BLaER1 treated with 17β-estradiol and CSF1 and Interleukin-3, amounts not matched to agents 10 nM and 100 nM (cell line): ENCODE measurements around the gene TMC4.
"Not testable (repeated sequence)": the region's sequence is repeated elsewhere in the genome, so short reads cannot be mapped to it uniquely, and the experiment has no call there.

Source experiments
- H3K27ac ChIP-seq, 11 experiments: shearing (Covaris generic); formaldehyde crosslinking; 2 replicates each; pipeline ENCODE4 v1.8.1; 2022
- H3K27me3 ChIP-seq, 11 experiments: shearing (Covaris generic); formaldehyde crosslinking; 2 replicates each; pipeline ENCODE4 v1.8.1; 2022
- H3K36me3 ChIP-seq, 11 experiments: shearing (Covaris generic); formaldehyde crosslinking; 2 replicates each; pipeline ENCODE4 v1.8.1; 2022
- H3K4me1 ChIP-seq, 10 experiments: shearing (Covaris generic); formaldehyde crosslinking; 2 replicates each; pipeline ENCODE4 v1.8.1; 2022
- H3K4me2 ChIP-seq, 11 experiments: shearing (Covaris generic); formaldehyde crosslinking; 2 replicates each; pipeline ENCODE4 v1.8.1; 2022
- H3K4me3 ChIP-seq, 10 experiments: shearing (Covaris generic); formaldehyde crosslinking; 2 replicates each; pipeline ENCODE4 v1.8.1; 2022
- H3K9ac ChIP-seq, 11 experiments: shearing (Covaris generic); formaldehyde crosslinking; 2 replicates each; pipeline ENCODE4 v1.8.1; 2022
- H3K9me3 ChIP-seq, 11 experiments: shearing (Covaris generic); formaldehyde crosslinking; replicated peaks in 1 of 11; 2 replicates each; pipeline ENCODE4 v1.8.1; 2022
- H4K20me1 ChIP-seq, 11 experiments: shearing (Covaris generic); formaldehyde crosslinking; 2 replicates each; pipeline ENCODE4 v1.8.1; 2022
- Cebpa-rat ChIP-seq, 11 experiments: shearing (Covaris generic); IDR thresholded peaks; 2 replicates each; pipeline ENCODE4 v1.8.1; 2022

TMC4 gene

GRCh38 chr19:54172471-54173358 lies at the start of gene TMC4:
TSS of gene TMC4 (minus strand) at chr19:54173160. CDS start at chr19:54173117, 43 bp downstream.
- Histone ChIP-seq H3K4me2 (peak within 1 kb of the TSS; percentile 51 to 80 (median 67)), H3K4me1 (peaks cover 40 to 57% (median 50%) of the 10 kb centered on the region in 10 experiments), H3K36me3 (peaks cover 22 to 39% (median 27%) of the 10 kb centered on the region in 11 experiments), H3K27ac (peak within 1 kb of the TSS in 4 of 11 experiments; percentile 7 to 28 (median 24); a peak in 1 of 22 replicates), H3K9me3 (no peaks in the 10 kb centered on the region), H4K20me1 (peaks cover 0 to 51% (median 11%) of the 10 kb centered on the region in 11 experiments; a peak in 11 of 22 replicates), H3K27me3 (no peaks in the 10 kb centered on the region), H3K4me3 (no peak within 1 kb of the TSS), H3K9ac (peak within 1 kb of the TSS in 7 of 11 experiments; percentile 25 to 58 (median 31); a peak in 6 of 22 replicates)
- no peak for TF ChIP-seq Cebpa-rat (IDR thresholded peaks at IDR 0.05)

DNA sequence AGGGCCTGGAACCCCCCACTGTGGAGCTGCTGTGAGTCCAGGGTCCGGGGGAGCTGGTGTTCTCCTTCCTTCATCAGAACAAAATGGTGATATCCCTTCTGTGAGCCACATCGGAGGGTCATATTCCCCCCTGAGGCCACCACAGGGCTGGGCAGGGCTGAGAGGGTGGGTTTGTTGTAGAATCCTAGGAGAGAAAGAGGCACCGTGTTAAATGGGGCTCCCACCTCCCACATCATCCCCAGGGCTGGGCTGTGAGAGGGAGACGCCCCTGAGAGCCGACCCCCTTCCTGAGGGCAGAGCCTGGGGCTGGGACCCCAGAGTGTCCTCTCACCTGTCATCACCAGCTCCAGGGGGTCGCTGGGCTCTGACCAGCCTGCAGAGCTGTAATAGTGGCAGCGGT lies 49.0 kb upstream of the TMC4 start:
- H3K36me3 ChIP-seq: peaks cover 9 to 29% (median 18%) of the 10 kb centered on the region in 11 experiments; a peak in 21 of 22 replicates
- peak overlapping the region in 6 of 11 experiments; percentile 81 to 99 (median 95); a peak in 11 of 22 replicates for H3K4me2 ChIP-seq
- peak overlapping the region in 3 of 10 experiments; percentile 58 to 73 (median 66); a peak in 7 of 20 replicates for H3K4me3 ChIP-seq
- H3K9ac ChIP-seq: peak overlapping the region in 3 of 11 experiments; percentile 80 to 84 (median 84); a peak in 5 of 22 replicates
- peaks cover 13 to 57% (median 22%) of the 10 kb centered on the region in 10 experiments for H3K4me1 ChIP-seq
- peak overlapping the region in 4 of 11 experiments; percentile 75 to 84 (median 82); a peak in 10 of 22 replicates for H3K27ac ChIP-seq
- not testable (repeated sequence) for H3K9me3 ChIP-seq, H3K27me3 ChIP-seq
- peaks cover 0 to 29% (median 9%) of the 10 kb centered on the region in 11 experiments; a peak in 8 of 22 replicates for H4K20me1 ChIP-seq

GRCh38 chr19:54219702-54220101 lies 46.7 kb upstream of the TMC4 start:
- not testable (repeated sequence) for H3K9me3 ChIP-seq, H3K27me3 ChIP-seq
- H3K36me3 ChIP-seq: peaks cover 27 to 49% (median 40%) of the 10 kb centered on the region in 11 experiments
- H3K4me2 ChIP-seq: peak overlapping the region in 3 of 11 experiments; percentile 61 to 94 (median 89); a peak in 6 of 22 replicates
- H3K9ac ChIP-seq: peak overlapping the region in 3 of 11 experiments; percentile 21 to 81 (median 79); a peak in 5 of 22 replicates
- H3K4me3 ChIP-seq: peak overlapping the region in 3 of 10 experiments; percentile 26 to 51 (median 44); a peak in 5 of 20 replicates
- H4K20me1 ChIP-seq: peaks cover 0 to 44% (median 22%) of the 10 kb centered on the region in 11 experiments; a peak in 9 of 22 replicates
- H3K4me1 ChIP-seq: peaks cover 13 to 58% (median 22%) of the 10 kb centered on the region in 10 experiments
- peak overlapping the region in 2 of 11 experiments; percentile 48 to 60; a peak in 2 of 22 replicates for H3K27ac ChIP-seq

DNA sequence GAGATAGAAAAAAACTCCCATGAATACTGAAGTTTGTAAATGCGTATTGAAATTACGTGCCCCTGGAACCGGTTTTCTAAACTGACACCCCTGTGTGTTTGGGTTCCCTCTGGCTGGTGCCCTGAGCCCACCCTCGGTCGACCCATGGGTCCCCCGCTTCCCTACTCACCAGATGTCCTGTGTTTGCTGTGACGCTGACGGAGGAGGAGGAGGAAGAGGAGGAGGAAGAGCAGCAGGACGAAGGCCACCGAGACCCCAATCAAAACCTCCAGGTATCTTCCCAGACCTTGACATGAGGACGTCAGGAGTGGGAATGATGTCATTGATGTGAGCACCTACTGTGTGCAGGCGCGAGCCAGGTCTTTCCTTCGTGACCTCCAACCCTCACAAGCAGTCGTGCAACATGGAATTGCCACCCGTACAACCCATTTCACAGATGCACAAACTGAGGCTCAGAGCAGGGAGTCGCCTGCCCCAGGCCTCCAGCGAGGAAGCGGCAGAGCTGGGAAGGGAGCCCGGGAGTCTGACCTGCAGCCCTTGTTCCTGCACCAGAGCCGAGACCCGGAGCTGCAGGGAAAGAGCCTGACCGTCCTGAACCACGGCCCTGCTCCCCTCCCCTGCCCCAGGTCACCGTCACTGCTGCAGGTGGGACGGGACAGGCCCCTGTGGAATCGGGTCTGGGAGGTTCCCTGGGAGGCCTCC lies 46.2 kb upstream of the TMC4 start:
- Histone ChIP-seq H3K9ac (peak overlapping the region in 4 of 11 experiments; percentile 10 to 81 (median 50); a peak in 5 of 22 replicates), H3K4me3 (peak overlapping the region in 3 of 10 experiments; percentile 26 to 51 (median 44); a peak in 5 of 20 replicates), H3K27me3 (no peaks in the 10 kb centered on the region), H3K4me2 (peak overlapping the region in 3 of 11 experiments; percentile 61 to 94 (median 89); a peak in 6 of 22 replicates), H3K27ac (peak overlapping the region in 2 of 11 experiments; percentile 48 to 60; a peak in 2 of 22 replicates), H3K36me3 (peaks cover 28 to 49% (median 43%) of the 10 kb centered on the region in 11 experiments), H4K20me1 (peaks cover 0 to 44% (median 22%) of the 10 kb centered on the region in 11 experiments; a peak in 9 of 22 replicates), H3K9me3 (peaks cover 0 to 7% (median 0%) of the 10 kb centered on the region in 11 experiments; a peak in 6 of 22 replicates), H3K4me1 (peaks cover 13 to 56% (median 22%) of the 10 kb centered on the region in 10 experiments)
- TF ChIP-seq Cebpa-rat (IDR thresholded peaks at IDR 0.05): no peak

DNA sequence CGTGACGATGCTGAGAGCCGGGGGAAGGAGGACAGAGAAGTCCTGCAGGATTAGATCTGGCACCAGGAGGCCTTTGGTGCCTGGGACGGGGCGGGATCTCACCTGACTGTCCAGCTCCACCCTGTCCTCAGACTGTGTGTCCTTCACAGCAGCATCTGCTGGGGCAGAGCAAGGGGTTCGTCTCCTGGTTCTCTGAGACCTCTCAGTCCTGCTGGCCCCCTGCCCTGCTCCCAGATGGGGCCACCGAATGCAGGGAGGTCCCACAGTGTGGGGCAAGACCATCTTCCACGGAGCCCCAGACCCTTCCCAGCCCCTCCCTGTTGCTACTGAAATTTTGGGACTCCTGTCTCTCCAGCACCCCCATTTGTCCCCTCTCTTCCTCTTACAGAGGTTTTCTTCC lies 45.3 kb upstream of the TMC4 start:
- peak overlapping the region in 3 of 10 experiments; percentile 26 to 51 (median 44); a peak in 3 of 20 replicates for H3K4me3 ChIP-seq
- peak overlapping the region in 3 of 11 experiments; percentile 61 to 94 (median 89); a peak in 6 of 22 replicates for H3K4me2 ChIP-seq
- H4K20me1 ChIP-seq: peaks cover 0 to 44% (median 22%) of the 10 kb centered on the region in 11 experiments; a peak in 9 of 22 replicates
- peak overlapping the region in 2 of 11 experiments; percentile 13 to 50; a peak in 2 of 22 replicates for H3K27ac ChIP-seq
- peaks cover 0 to 15% (median 0%) of the 10 kb centered on the region in 11 experiments; a peak in 6 of 22 replicates for H3K9me3 ChIP-seq
- peak overlapping the region in 3 of 11 experiments; percentile 21 to 81 (median 79); a peak in 4 of 22 replicates for H3K9ac ChIP-seq
- TF ChIP-seq Cebpa-rat (IDR thresholded peaks at IDR 0.05): no peak
- peaks cover 34 to 55% (median 45%) of the 10 kb centered on the region in 11 experiments for H3K36me3 ChIP-seq
- no peaks in the 10 kb centered on the region for H3K27me3 ChIP-seq
- peaks cover 9 to 47% (median 14%) of the 10 kb centered on the region in 10 experiments for H3K4me1 ChIP-seq

DNA sequence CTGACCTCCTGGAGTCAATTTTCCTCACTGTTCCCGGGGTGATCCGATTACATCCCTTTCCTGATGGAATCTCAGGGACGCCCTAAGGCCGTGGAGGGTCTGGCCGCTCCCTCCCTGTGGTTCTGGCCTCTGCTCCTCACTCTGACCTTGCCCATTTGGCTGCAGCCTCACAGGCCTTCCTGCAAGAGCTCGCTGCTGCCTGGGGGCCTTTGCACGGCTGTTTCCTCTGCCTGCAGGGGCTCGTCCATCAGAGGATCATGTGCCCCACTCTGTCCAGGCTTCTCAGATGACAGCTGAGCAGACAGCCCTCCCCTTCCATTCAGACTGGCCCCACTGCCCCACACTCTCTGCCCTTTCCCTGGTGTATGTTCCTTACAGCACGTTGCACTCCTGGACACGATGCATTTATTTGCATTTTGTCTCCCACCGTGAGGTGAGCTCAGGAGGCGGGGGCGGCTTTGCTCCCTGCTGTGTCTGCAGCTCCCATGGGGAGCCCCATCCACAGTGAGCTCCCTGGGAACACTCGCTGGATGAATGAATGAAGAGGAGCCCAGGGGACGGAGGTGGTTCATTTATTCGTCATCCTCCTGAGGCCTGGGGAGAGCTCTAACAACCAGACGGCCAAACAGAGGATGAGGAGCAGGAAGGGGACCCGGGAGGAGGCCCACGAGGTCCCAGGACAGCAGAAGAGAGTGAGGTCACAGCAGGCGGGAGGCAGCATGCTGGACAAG lies 44.7 kb upstream of the TMC4 start:
- not testable (repeated sequence) for H3K27me3 ChIP-seq, H3K27ac ChIP-seq
- H3K4me3 ChIP-seq: peak overlapping the region in 2 of 10 experiments; percentile 44 to 51; a peak in 1 of 20 replicates
- H4K20me1 ChIP-seq: peaks cover 0 to 47% (median 22%) of the 10 kb centered on the region in 11 experiments; a peak in 9 of 22 replicates
- H3K36me3 ChIP-seq: peaks cover 40 to 61% (median 50%) of the 10 kb centered on the region in 11 experiments
- H3K9me3 ChIP-seq: peaks cover 0 to 15% (median 0%) of the 10 kb centered on the region in 11 experiments; a peak in 6 of 22 replicates
- H3K9ac ChIP-seq: peak overlapping the region in 2 of 11 experiments; percentile 79 to 81; a peak in 3 of 22 replicates
- H3K4me1 ChIP-seq: peaks cover 3 to 44% (median 10%) of the 10 kb centered on the region in 10 experiments
- peak overlapping the region in 2 of 11 experiments; percentile 89 to 94; a peak in 4 of 22 replicates for H3K4me2 ChIP-seq

DNA sequence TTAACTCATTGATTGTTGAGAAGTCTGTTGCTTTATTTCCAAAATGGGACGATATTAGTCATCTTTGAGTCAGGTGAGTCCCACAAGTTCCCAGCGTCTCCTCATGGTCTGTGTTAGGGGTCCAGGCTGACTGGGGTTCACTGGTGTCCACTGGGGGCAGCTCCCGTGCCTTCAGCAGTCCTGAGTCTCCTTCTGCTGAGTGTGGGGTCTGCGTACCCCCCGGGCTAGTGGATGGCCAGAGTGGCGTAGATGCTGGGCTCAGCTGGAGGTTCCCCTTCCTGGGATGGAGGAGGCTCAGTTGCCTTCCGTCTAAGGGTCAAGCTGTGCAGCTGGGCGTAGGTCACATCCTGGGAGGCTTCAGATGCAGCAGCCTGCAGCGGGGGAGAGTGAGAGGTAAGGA lies 43.9 kb upstream of the TMC4 start:
- no peak overlapping the region for H3K4me3 ChIP-seq
- 0 out of 22 replicates have a peak overlapping the region, but pooled peaks of 1 of the 11 experiments have one; percentile 42 for H3K9ac ChIP-seq
- H4K20me1 ChIP-seq: peaks cover 0 to 55% (median 22%) of the 10 kb centered on the region in 11 experiments; a peak in 9 of 22 replicates
- H3K4me2 ChIP-seq: 0 out of 22 replicates have a peak overlapping the region, but pooled peaks of 2 of the 11 experiments have one; percentile 11 to 42
- H3K36me3 ChIP-seq: peaks cover 43 to 69% (median 58%) of the 10 kb centered on the region in 11 experiments
- H3K27me3 ChIP-seq: no peaks in the 10 kb centered on the region
- TF ChIP-seq Cebpa-rat (IDR thresholded peaks at IDR 0.05): no peak
- peaks cover 0 to 15% (median 0%) of the 10 kb centered on the region in 11 experiments; a peak in 6 of 22 replicates for H3K9me3 ChIP-seq
- H3K27ac ChIP-seq: no peak overlapping the region
- peaks cover 0 to 44% (median 8%) of the 10 kb centered on the region in 10 experiments; a peak in 13 of 20 replicates for H3K4me1 ChIP-seq

- not testable (repeated sequence) for H3K4me3 ChIP-seq, H3K9ac ChIP-seq, H3K27me3 ChIP-seq, H3K27ac ChIP-seq, H3K4me2 ChIP-seq
- Histone ChIP-seq H3K4me1 (peaks cover 18 to 59% (median 29%) of the 10 kb centered on the region in 10 experiments), H3K9me3 (peaks cover 0 to 15% (median 0%) of the 10 kb centered on the region in 11 experiments; a peak in 6 of 22 replicates), H4K20me1 (peaks cover 0 to 76% (median 34%) of the 10 kb centered on the region in 11 experiments; a peak in 12 of 22 replicates), H3K36me3 (peaks cover 43 to 79% (median 67%) of the 10 kb centered on the region in 11 experiments)
These were observed 41.8 kb upstream of the TMC4 start for GRCh38 chr19:54214734-54215133.

GRCh38 chr19:54214217-54214616 lies 41.3 kb upstream of the TMC4 start:
- H3K4me3 ChIP-seq, H3K4me2 ChIP-seq, H3K9ac ChIP-seq, H3K27me3 ChIP-seq, H3K27ac ChIP-seq: not testable (repeated sequence)
- Histone ChIP-seq H4K20me1 (peaks cover 0 to 82% (median 30%) of the 10 kb centered on the region in 11 experiments; a peak in 13 of 22 replicates), H3K9me3 (peaks cover 0 to 15% (median 0%) of the 10 kb centered on the region in 11 experiments; a peak in 6 of 22 replicates), H3K4me1 (peaks cover 24 to 59% (median 34%) of the 10 kb centered on the region in 10 experiments), H3K36me3 (peaks cover 37 to 79% (median 69%) of the 10 kb centered on the region in 11 experiments)
